ENCODE measurements around the gene CCDC83. TPM values are rescaled to one million over a fixed set of nuclear protein-coding genes. Genes with fewer than 3 reads are reported as not detected.
A peak's percentile ranks its signal among the peaks of the same experiment; 100 is the strongest.
"Not testable (repeated sequence)": the region's sequence is repeated elsewhere in the genome, so short reads cannot be mapped to it uniquely, and the experiment has no call there.

The CCDC83 gene
- total RNA-seq, 1 experiment from 2014 or later, result not detected

DNA sequence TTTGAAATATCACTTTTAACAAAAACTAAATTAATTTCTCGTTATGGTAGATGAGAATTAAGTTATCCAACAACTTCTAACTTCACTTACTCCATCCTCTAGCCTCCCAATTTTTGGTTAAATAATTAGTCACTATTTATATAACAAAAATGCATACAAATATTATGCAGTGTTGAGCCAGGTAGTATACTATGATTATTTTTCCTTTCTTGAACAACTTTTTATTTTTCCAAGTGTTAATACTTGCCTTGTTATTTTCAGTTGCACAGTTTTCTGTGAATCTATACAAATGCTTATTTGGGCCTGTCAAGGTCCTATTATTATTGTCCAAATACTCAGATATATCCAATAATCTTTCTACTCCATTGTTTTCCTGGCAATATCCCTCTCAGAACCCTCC lies 19.9 kb upstream of the CCDC83 start:
- no TSS peak for BruUV-seq (replicated peaks)
- no peak for TF ChIP-seq EZH2 (IDR thresholded peaks at IDR 0.05; ENCODE audit: low read depth)
- TF ChIP-seq, protein P1, sequence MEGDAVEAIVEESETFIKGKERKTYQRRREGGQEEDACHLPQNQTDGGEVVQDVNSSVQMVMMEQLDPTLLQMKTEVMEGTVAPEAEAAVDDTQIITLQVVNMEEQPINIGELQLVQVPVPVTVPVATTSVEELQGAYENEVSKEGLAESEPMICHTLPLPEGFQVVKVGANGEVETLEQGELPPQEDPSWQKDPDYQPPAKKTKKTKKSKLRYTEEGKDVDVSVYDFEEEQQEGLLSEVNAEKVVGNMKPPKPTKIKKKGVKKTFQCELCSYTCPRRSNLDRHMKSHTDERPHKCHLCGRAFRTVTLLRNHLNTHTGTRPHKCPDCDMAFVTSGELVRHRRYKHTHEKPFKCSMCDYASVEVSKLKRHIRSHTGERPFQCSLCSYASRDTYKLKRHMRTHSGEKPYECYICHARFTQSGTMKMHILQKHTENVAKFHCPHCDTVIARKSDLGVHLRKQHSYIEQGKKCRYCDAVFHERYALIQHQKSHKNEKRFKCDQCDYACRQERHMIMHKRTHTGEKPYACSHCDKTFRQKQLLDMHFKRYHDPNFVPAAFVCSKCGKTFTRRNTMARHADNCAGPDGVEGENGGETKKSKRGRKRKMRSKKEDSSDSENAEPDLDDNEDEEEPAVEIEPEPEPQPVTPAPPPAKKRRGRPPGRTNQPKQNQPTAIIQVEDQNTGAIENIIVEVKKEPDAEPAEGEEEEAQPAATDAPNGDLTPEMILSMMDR (conservative IDR thresholded peaks at IDR 0.05), result no peak
- ChIA-PET CTCF (no interaction called here), POLR2A (ENCODE audit: unreplicated experiment) (no interaction called here)
- Histone ChIP-seq H3F3A (ENCODE audit: insufficient read depth, low read depth) (peaks cover 15% of the 10 kb centered on the region), H3K4me2 (no peak overlapping the region), H3K27ac (no peak overlapping the region), H3K9me3 (ENCODE audit: insufficient read depth, low read depth) (no peaks in the 10 kb centered on the region; the same call in 1 of the 2 replicates), H3K36me3 (ENCODE audit: low read depth) (no peaks in the 10 kb centered on the region), H2AFZ (no peak overlapping the region), H4K20me1 (ENCODE audit: insufficient read depth) (no peaks in the 10 kb centered on the region), H3K27me3 (ENCODE audit: insufficient read depth, low read depth) (no peaks in the 10 kb centered on the region), H3K79me2 (ENCODE audit: low read depth) (no peaks in the 10 kb centered on the region), H3K4me1 (replicated peaks; ENCODE audit: insufficient read depth) (peaks cover 21% of the 10 kb centered on the region), H3K4me3 (no peak overlapping the region), H3K9me2 (ENCODE audit: insufficient read depth) (no peaks in the 10 kb centered on the region)
- DNase-seq, result no peak
- intact Hi-C loops (cut with micrococcal nuclease; ENCODE audit: unreplicated experiment), result no loop called here

DNA sequence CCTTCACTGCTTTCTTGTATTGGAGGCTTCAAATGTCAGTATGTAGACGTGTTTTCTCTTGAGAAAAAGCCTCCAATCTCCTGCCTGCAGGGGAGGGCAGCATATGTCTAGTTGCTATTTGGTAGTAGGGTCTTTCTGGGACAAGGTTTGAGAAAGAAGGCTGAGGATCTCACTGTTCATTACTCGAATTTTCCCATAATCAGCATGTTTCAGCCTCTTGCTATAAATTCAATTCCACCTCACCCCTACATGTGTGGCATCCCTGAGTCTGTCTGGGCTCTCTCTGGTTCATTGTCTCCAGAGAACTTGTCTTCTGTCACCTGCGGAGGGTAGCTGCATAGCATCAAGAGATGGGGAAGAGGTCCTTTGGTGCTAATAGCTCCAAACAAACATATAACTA lies 19.5 kb upstream of the CCDC83 start:
- Histone ChIP-seq H2AFZ (no peak overlapping the region), H3K4me2 (no peak overlapping the region), H3K27ac (no peak overlapping the region), H3K79me2 (ENCODE audit: low read depth) (no peaks in the 10 kb centered on the region), H3K9me3 (ENCODE audit: insufficient read depth, low read depth) (no peaks in the 10 kb centered on the region; the same call in 1 of the 2 replicates), H3F3A (ENCODE audit: insufficient read depth, low read depth) (peaks cover 10% of the 10 kb centered on the region), H3K36me3 (ENCODE audit: low read depth) (no peaks in the 10 kb centered on the region), H3K4me1 (replicated peaks; ENCODE audit: insufficient read depth) (peaks cover 17% of the 10 kb centered on the region), H3K9me2 (ENCODE audit: insufficient read depth) (no peaks in the 10 kb centered on the region), H3K27me3 (ENCODE audit: insufficient read depth, low read depth) (no peaks in the 10 kb centered on the region), H3K4me3 (no peak overlapping the region), H4K20me1 (ENCODE audit: insufficient read depth) (no peaks in the 10 kb centered on the region)
- ChIA-PET CTCF (no interaction called here), POLR2A (ENCODE audit: unreplicated experiment) (no interaction called here)
- no peak for DNase-seq
- intact Hi-C loops (cut with micrococcal nuclease; ENCODE audit: unreplicated experiment), result no loop called here
- TF ChIP-seq EZH2 (IDR thresholded peaks at IDR 0.05; ENCODE audit: low read depth), result no peak
- TF ChIP-seq, protein P1 (conservative IDR thresholded peaks at IDR 0.05), result no peak
- no TSS peak for BruUV-seq (replicated peaks)

DNA sequence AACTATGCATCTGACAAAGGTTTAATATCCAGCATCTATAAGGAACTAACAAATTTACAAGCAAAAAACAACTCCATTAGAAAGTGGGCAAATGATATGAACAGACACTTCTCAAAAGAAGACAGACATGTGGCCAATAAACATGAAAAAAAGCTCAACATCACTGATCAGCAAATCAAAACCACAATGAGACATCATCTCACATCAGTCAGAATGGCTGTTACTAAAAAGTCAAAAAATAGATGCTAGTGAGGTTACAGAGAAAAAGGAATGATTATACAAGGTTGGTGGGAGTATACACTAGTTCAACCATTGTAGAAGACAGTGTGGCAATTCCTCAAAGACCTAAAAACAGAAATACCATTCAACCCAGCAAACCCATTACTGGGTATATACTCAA lies 14.3 kb upstream of the CCDC83 start:
- POLR2A ChIA-PET (ENCODE audit: unreplicated experiment), result interaction anchor here (0.6 kb wide), 1 partner anchor 85 kb away, joined by 8 read pairs; no protein-coding TSS in a partner anchor

DNA sequence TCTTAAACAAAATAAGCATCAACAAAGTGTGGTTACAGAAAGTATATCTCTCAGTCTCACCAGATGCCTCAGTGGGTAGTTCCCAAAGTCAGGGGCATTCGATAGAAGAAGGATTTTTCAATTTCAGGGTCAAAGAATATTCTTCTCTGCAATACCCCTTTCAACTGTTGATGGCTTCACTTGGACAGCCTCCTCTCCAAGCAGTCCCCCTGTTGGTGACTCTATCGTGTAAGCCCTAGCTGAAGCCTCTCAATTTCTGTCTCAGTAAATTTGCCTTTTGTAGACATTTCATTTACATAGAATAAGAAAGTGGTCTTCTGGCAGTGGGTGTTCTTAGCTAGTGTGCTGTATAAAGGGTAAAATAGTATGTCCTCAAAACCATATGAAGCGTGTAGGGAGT lies 11.3 kb upstream of the CCDC83 start:
- no peak overlapping the region for H3K4me3 ChIP-seq
- ChIA-PET POLR2A (ENCODE audit: unreplicated experiment) (interaction anchor here (0.6 to 0.7 kb wide), 4 partner anchors 32 to 479 kb away, joined by 3 to 8 read pairs (median 3); partner anchors contain the start of gene TMEM126B), CTCF (no interaction called here)
- TF ChIP-seq, protein P1 (conservative IDR thresholded peaks at IDR 0.05), result no peak
- TF ChIP-seq EZH2 (IDR thresholded peaks at IDR 0.05; ENCODE audit: low read depth), result no peak
- H4K20me1 ChIP-seq (ENCODE audit: insufficient read depth), result no peaks in the 10 kb centered on the region
- H3K9me3 ChIP-seq (ENCODE audit: insufficient read depth, low read depth), result peaks cover 13% of the 10 kb centered on the region
- peaks cover 29% of the 10 kb centered on the region for H3K4me1 ChIP-seq (replicated peaks; ENCODE audit: insufficient read depth)
- peaks cover 21% of the 10 kb centered on the region for H3F3A ChIP-seq (ENCODE audit: insufficient read depth, low read depth)
- H2AFZ ChIP-seq, result no peak overlapping the region
- intact Hi-C loops (cut with micrococcal nuclease; ENCODE audit: unreplicated experiment), result loop anchor here (1.0 to 10.0 kb wide), 6 partner anchors 15 to 219 kb away; partner anchors contain the start of genes CREBZF, DLG2, SYTL2 and TMEM126B
- no peak for DNase-seq
- H3K79me2 ChIP-seq (ENCODE audit: low read depth), result no peaks in the 10 kb centered on the region
- peak overlapping the region; percentile 94 for H3K27ac ChIP-seq
- H3K4me2 ChIP-seq, result peak overlapping the region; percentile 27
- H3K36me3 ChIP-seq (ENCODE audit: low read depth), result no peaks in the 10 kb centered on the region
- H3K27me3 ChIP-seq (ENCODE audit: insufficient read depth, low read depth), result no peaks in the 10 kb centered on the region
- H3K9me2 ChIP-seq (ENCODE audit: insufficient read depth), result no peaks in the 10 kb centered on the region
- BruUV-seq (replicated peaks), result TSS peak; percentile 77

More for the DNA sequence above, 14.3 kb upstream of the CCDC83 start:
- intact Hi-C loops (cut with micrococcal nuclease; ENCODE audit: unreplicated experiment), result loop anchor here (5.0 to 10.0 kb wide), 3 partner anchors 119 to 216 kb away; partner anchors contain the start of genes CREBZF, DLG2 and TMEM126B
- BruUV-seq (replicated peaks); H3K4me2 ChIP-seq; DNase-seq; H3K79me2 ChIP-seq (ENCODE audit: low read depth); CTCF ChIA-PET; H3K27ac ChIP-seq; H3K27me3 ChIP-seq (ENCODE audit: insufficient read depth, low read depth); H4K20me1 ChIP-seq (ENCODE audit: insufficient read depth); H3K36me3 ChIP-seq (ENCODE audit: low read depth); H2AFZ ChIP-seq; H3K9me3 ChIP-seq (ENCODE audit: insufficient read depth, low read depth); H3K9me2 ChIP-seq (ENCODE audit: insufficient read depth); H3K4me3 ChIP-seq: not testable (repeated sequence)
- Histone ChIP-seq H3F3A (ENCODE audit: insufficient read depth, low read depth) (peaks cover 17% of the 10 kb centered on the region), H3K4me1 (replicated peaks; ENCODE audit: insufficient read depth) (peaks cover 25% of the 10 kb centered on the region)

Data from PC-9 (cell line).